ENCODE results near the gene SAFB2. TPM values are rescaled to one million over a fixed set of nuclear protein-coding genes. Genes with fewer than 3 reads are reported as not detected.

The SAFB2 gene
- total RNA-seq, 2 experiments from 2014 or later: 65.0 to 78.6 TPM

DNA sequence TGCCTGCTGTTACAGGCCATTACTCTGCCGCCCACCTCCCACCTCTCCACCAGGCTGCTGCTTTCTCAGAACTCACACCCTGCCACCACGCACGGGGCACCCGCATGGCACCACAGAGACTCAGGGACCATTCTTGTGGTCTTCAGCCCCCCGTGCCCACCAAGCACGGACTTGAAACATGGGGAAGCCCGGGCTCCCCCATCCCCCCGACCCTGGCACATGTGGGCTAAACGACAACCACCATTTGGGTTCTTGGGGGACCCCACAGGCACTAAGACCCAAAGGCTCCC lies 31.8 kb downstream of the SAFB2 start:
- ChIA-PET POLR2A (no interaction called here), CTCF (interaction anchor here (0.6 kb wide), 1 partner anchor 236 kb away, joined by 5 read pairs; no protein-coding TSS in a partner anchor)
- H3K27me3 Mint-ChIP-seq: no peaks in the 10 kb centered on the region
- no peak for ATAC-seq
- no peak overlapping the region for H3K27ac Mint-ChIP-seq
- intact Hi-C loops (cut with DNase I, micrococcal nuclease): no loop called here
- H3K4me1 Mint-ChIP-seq: peaks cover 11% of the 10 kb centered on the region
- H3K36me3 Mint-ChIP-seq (ENCODE audit: low read depth): peaks cover 68% of the 10 kb centered on the region
- no peak overlapping the region for H3K4me3 Mint-ChIP-seq
- no peak for DNase-seq
- no peaks in the 10 kb centered on the region for H3K9me3 Mint-ChIP-seq (ENCODE audit: low read depth)

DNA sequence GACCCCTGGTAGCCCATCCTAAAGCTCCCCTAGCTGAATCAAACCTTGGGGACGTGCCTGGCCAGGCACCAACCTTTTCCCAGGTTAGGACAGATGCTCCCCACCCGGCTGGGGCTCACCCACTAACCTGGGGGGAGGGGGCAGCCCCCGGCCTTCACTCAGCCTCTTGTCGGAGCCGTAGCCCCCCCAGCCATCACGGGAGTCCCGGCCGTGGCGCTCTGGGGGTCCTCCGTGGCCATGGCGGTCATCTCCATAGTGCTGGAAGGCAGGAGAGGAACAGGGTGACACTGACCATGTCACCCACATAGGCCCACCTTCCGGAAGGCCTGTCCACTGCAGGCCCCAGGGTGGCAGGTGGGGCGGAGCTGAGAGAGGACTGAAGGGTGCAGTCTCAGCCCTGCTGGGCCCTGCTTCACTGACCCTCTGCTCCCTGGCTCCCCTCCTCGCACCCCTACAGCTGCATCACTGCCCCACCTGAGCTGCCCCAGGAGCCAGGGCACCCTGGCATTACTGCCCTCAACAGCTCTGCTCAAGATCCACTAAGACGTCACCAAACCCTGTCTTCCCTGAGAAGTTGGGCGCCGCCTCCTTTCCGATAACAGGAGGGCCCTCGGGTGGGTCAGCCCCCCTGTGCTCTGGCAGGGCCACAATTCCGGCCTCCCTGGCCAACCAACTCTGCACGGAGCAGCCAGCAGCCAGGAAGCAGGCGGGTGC lies 32.3 kb downstream of the SAFB2 start:
- no peak for ATAC-seq
- H3K27me3 Mint-ChIP-seq: no peaks in the 10 kb centered on the region
- H3K4me1 Mint-ChIP-seq: peaks cover 16% of the 10 kb centered on the region
- H3K36me3 Mint-ChIP-seq (ENCODE audit: low read depth): peaks cover 67% of the 10 kb centered on the region
- no peak overlapping the region for H3K4me3 Mint-ChIP-seq
- H3K9me3 Mint-ChIP-seq (ENCODE audit: low read depth): no peaks in the 10 kb centered on the region
- DNase-seq: no peak
- ChIA-PET POLR2A (no interaction called here), CTCF (no interaction called here)
- intact Hi-C loops (cut with DNase I, micrococcal nuclease): no loop called here
- no peak overlapping the region for H3K27ac Mint-ChIP-seq

DNA sequence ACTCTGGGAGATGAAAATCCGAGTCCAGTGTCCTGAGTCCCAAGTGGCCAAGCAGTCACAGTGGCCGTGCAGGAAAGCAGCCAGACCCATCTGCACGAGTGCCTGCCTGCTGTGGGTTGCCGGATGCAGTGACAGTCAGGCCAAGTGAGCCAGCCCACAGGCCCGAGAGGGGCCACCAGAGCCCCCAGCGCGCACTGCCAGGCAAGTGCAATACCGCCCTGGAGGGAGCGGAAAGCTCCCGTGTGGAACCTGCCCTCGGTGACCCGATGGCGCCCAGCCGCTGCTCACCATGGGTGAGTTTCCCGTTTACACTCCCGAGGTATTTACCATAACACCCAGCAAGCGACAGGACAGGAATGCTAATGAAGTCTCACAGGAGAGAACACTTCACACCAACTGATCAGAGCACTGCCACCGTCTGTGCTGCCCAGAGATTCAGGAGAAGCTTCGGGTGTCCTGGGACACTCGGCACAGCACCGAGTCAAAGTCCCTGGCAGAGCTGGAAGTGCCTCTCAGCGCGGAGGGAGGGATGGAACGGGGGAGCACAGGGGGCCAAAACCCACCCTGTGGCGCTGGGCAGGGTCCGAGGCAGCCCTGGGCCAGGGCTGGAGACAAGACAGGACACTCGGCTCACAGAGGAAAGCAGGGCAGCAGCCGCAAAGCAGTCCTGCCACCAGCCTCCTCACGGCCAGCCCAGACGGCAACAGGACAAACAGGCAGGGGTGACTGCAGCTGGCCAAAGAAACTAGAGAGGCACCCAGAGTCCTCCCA lies 33.5 kb downstream of the SAFB2 start:
- H3K27ac Mint-ChIP-seq: no peak overlapping the region
- no peaks in the 10 kb centered on the region for H3K9me3 Mint-ChIP-seq (ENCODE audit: low read depth)
- ATAC-seq: no peak
- intact Hi-C loops (cut with DNase I, micrococcal nuclease): no loop called here
- no peak for DNase-seq
- peaks cover 62% of the 10 kb centered on the region for H3K36me3 Mint-ChIP-seq (ENCODE audit: low read depth)
- ChIA-PET POLR2A (no interaction called here), CTCF (interaction anchor here (0.6 to 1.1 kb wide), 2 partner anchors 27 to 42 kb away, joined by 3 read pairs; no protein-coding TSS in a partner anchor)
- H3K4me1 Mint-ChIP-seq: peaks cover 16% of the 10 kb centered on the region
- no peaks in the 10 kb centered on the region for H3K27me3 Mint-ChIP-seq
- no peak overlapping the region for H3K4me3 Mint-ChIP-seq

DNA sequence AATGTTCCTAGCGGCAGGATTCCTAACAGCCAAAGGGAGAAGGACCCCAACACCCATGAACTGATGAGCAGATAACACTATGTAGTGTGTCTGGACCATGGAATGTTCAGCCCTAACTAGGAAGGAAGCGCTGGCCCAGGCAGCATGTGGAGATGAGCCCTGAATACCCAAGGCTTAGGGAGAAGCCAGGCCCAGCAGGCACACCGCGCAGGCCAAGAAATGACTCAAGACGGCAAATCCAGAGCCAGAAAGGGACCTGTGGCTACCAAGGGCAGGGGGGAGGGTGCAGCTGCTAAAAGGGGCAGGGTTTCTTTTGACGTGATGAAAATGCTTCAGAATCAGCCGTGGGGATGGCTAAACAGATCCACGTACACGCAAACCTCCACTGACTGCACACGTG lies 34.1 kb downstream of the SAFB2 start:
- ChIA-PET POLR2A (no interaction called here), CTCF (interaction anchor here (1.1 kb wide), 1 partner anchor 41 kb away, joined by 3 read pairs; no protein-coding TSS in a partner anchor)
- Mint-ChIP-seq H3K4me3 (no peak overlapping the region), H3K9me3 (ENCODE audit: low read depth) (no peaks in the 10 kb centered on the region), H3K27ac (no peak overlapping the region), H3K36me3 (ENCODE audit: low read depth) (peaks cover 59% of the 10 kb centered on the region), H3K27me3 (no peaks in the 10 kb centered on the region), H3K4me1 (peaks cover 16% of the 10 kb centered on the region)
- DNase-seq (no peak), ATAC-seq (no peak)
- intact Hi-C loops (cut with DNase I, micrococcal nuclease): no loop called here

DNA sequence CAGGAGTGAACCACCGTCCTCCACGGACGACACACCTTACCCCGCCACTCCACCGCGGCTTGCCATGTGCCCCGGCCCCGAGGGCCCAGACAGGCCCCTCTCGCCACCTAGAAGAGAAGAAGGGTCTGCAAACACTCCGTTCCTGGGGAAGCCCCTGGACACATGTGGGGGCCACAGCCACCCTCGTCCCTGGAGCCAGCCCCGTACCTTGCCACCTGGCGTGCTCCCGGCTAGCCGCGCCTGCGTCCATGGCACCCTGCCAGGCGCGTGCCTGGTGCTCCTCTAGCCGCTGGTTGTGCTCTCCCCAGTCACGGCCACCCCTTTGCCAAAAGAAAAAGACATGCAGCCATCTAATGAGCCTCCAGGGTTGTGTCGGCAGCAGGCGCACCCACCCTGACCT lies 34.9 kb downstream of the SAFB2 start:
- peaks cover 16% of the 10 kb centered on the region for H3K4me1 Mint-ChIP-seq
- no peak for ATAC-seq
- no peak overlapping the region for H3K27ac Mint-ChIP-seq
- no peaks in the 10 kb centered on the region for H3K27me3 Mint-ChIP-seq
- DNase-seq: no peak
- peaks cover 51% of the 10 kb centered on the region for H3K36me3 Mint-ChIP-seq (ENCODE audit: low read depth)
- intact Hi-C loops (cut with DNase I, micrococcal nuclease): no loop called here
- H3K9me3 Mint-ChIP-seq (ENCODE audit: low read depth): no peaks in the 10 kb centered on the region
- CTCF ChIA-PET: no interaction called here
- H3K4me3 Mint-ChIP-seq: no peak overlapping the region
- POLR2A ChIA-PET: no interaction called here

DNA sequence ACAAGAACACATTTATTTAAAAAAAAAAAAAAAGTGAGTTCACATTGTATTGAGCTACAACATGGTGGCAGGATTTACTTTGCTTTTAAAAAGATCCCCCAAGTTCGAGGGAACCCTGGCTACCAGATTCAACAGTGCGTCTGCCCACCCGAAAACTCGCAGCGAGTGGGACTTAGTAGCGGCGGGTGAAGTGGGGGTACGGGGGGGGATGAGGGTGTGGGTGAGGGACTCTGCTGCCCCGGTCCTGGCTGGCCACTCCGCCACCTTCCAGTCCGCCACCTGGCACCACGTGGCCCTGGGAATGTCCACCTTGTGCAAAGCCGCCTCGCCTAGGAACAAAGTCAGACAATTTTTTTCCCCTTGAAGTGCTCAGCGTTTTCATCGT lies 35.5 kb downstream of the SAFB2 start:
- Mint-ChIP-seq H3K27me3 (no peaks in the 10 kb centered on the region), H3K27ac (no peak overlapping the region), H3K36me3 (ENCODE audit: low read depth) (peaks cover 45% of the 10 kb centered on the region), H3K4me3 (no peak overlapping the region), H3K9me3 (ENCODE audit: low read depth) (no peaks in the 10 kb centered on the region), H3K4me1 (peaks cover 16% of the 10 kb centered on the region)
- CTCF ChIA-PET: interaction anchor here (0.7 kb wide), 1 partner anchor 27 kb away, joined by 4 read pairs; no protein-coding TSS in a partner anchor
- POLR2A ChIA-PET: interaction anchor here (0.7 kb wide), 1 partner anchor 316 kb away, joined by 4 read pairs; the partner anchor contains the start of gene NDUFA11
- DNase-seq: no peak
- no peak for ATAC-seq
- intact Hi-C loops (cut with DNase I, micrococcal nuclease): no loop called here

DNA sequence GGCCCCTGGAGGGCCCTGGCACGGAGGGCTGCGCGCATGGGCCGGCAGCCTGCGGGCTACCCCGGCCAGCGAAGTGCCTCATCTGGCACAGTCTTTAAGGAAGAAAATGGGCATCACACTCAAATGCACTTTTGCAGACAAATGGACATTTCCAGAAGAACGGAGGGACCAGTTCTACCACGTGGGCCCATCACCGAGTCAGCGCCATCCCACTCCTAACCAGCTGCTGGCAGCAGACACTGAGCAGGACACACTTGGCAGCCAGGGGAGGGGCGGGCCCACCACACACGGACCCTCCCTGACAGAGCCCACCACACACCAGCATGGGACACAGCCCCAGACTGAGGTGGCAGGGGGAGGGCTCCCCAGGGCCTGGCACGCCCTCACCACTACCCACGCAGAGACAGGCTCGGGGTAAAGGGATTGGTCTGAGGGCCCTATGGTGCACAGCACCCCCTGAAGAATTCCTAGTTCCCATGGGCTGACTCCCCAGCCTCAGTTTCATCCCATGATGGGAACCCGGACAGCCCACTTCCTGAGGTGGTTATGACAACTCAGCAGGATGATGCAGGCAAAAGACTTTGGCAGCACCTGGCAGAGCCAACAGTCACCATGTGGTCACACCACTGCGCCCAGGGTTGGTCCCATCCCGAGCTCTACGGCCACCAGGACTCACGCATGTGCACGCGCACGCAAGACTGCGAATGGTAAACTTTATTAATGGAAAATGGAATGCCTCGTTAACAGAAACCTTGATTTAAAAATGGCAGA lies 36.1 kb downstream of the SAFB2 start:
- POLR2A ChIA-PET: interaction anchor here (0.7 kb wide), 1 partner anchor 317 kb away, joined by 4 read pairs; the partner anchor contains the start of gene NDUFA11
- Mint-ChIP-seq H3K9me3 (ENCODE audit: low read depth) (no peaks in the 10 kb centered on the region), H3K4me1 (peaks cover 16% of the 10 kb centered on the region), H3K4me3 (peak overlapping the region; percentile 17), H3K36me3 (ENCODE audit: low read depth) (peaks cover 40% of the 10 kb centered on the region), H3K27me3 (no peaks in the 10 kb centered on the region), H3K27ac (no peak overlapping the region)
- DNase-seq (peak; percentile 12), ATAC-seq (peak; percentile 33)
- CTCF ChIA-PET: interaction anchor here (0.6 to 0.7 kb wide), 2 partner anchors 26 to 157 kb away, joined by 3 to 4 read pairs; no protein-coding TSS in a partner anchor
- intact Hi-C loops (cut with DNase I, micrococcal nuclease): no loop called here

DNA sequence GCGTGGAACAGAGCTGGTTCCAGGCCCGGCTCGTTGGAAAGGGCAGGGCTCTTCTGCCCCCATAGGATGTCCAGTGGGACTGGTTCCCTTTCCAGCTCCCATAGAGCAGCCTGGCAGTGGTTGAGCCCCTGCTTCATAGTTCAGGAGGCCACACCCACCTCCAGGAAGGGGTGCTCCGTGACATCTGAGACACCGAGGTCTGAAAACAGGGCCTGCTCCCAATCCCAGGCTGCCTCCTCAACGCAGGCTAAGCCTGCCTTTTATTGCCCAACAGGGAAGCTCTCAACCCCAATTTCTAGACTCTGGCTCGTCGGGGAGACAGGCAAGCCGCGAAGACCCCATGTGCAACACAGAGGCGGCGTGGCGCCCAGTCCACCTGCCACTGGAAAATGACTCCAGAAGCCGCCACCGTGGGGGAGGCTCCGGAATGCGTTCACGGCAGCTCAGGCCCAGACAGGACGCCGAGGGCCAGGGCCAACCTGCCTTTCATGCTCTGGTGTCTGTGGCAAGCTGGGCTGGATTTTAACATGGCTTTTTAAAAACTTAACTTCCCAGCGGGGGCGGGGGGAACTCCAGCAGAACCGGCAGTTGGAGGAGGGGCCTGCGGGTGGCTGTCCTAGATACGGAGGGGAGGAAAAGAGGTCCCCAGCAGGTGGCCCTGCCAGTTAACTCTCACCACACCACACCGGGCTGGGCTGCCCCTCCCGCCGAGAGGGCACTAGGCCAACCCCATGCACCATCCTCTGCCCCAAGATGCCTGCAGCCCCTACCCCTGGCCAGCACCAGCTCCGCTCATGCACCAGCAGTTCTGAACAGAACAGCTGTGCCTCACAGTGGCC lies 36.9 kb downstream of the SAFB2 start:
- H3K4me1 Mint-ChIP-seq: peaks cover 16% of the 10 kb centered on the region
- H3K36me3 Mint-ChIP-seq (ENCODE audit: low read depth): peaks cover 35% of the 10 kb centered on the region
- ChIA-PET POLR2A (no interaction called here), CTCF (interaction anchor here (0.6 to 0.7 kb wide), 3 partner anchors 84 to 585 kb away, joined by 3 to 4 read pairs (median 3); no protein-coding TSS in a partner anchor)
- H3K27ac Mint-ChIP-seq: peak overlapping the region; percentile 82
- no peaks in the 10 kb centered on the region for H3K27me3 Mint-ChIP-seq
- peak overlapping the region; percentile 17 for H3K4me3 Mint-ChIP-seq
- no peaks in the 10 kb centered on the region for H3K9me3 Mint-ChIP-seq (ENCODE audit: low read depth)
- peak; percentile 73 for ATAC-seq
- intact Hi-C loops (cut with DNase I, micrococcal nuclease): no loop called here
- peak; percentile 78 for DNase-seq

DNA sequence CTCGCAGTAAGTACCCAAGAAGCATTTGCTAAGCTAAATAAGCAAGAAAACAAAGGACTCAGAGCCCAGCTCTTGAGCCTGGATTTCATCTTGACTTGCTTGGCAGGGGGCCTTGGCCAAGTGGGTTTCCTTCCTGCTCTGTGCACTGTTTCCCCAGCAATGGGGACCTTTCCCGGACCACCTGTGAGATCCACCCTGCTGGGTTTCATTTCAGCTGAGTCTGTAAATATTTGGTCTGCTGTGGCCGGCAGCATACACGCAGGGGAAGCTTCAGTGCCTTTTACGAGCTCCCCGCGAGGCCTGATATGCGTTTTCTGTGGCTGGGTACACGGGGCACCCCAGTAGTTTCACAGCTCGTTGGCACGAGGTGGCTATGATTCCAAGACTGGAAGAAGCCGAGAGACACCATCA lies 42.4 kb downstream of the SAFB2 start:
- DNase-seq (no peak), ATAC-seq (no peak)
- CTCF ChIA-PET: interaction anchor here (0.7 kb wide), 1 partner anchor 447 kb away, joined by 3 read pairs; no protein-coding TSS in a partner anchor
- POLR2A ChIA-PET: no interaction called here
- no peaks in the 10 kb centered on the region for H3K9me3 Mint-ChIP-seq (ENCODE audit: low read depth)
- H3K27me3 Mint-ChIP-seq: no peaks in the 10 kb centered on the region
- no peak overlapping the region for H3K27ac Mint-ChIP-seq
- H3K4me1 Mint-ChIP-seq: peaks cover 8% of the 10 kb centered on the region
- H3K36me3 Mint-ChIP-seq (ENCODE audit: low read depth): peaks cover 2% of the 10 kb centered on the region
- intact Hi-C loops (cut with DNase I, micrococcal nuclease): no loop called here
- no peak overlapping the region for H3K4me3 Mint-ChIP-seq

DNA sequence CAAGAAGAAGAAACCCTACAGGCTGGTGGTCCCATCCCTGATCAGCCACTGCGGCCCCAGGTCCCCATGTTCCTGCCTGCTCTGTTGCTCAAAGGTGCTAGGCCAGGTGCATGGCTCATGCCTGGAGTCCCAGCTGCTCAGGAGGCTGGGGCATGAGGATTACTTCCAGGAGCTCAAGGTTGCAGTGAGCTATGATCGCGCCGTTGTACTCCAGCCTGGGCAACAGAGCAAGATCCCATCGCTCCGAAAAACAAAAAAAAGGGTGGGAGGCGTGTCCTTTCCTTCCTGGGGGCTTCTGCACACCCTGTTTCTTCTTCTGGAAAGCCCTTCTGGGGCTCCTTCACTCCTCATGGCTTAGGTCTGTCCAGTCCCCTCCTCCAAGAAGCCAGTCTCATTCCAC lies 42.9 kb downstream of the SAFB2 start:
- POLR2A ChIA-PET: no interaction called here
- peaks cover 2% of the 10 kb centered on the region for H3K36me3 Mint-ChIP-seq (ENCODE audit: low read depth)
- no peak for ATAC-seq
- no peaks in the 10 kb centered on the region for H3K27me3 Mint-ChIP-seq
- no peak overlapping the region for H3K4me3 Mint-ChIP-seq
- H3K4me1 Mint-ChIP-seq: peaks cover 8% of the 10 kb centered on the region
- intact Hi-C loops (cut with DNase I, micrococcal nuclease): loop anchor here in 1 of 2 experiments (2.0 to 10.0 kb wide), 3 partner anchors 31 to 531 kb away; no protein-coding TSS in a partner anchor
- no peak overlapping the region for H3K27ac Mint-ChIP-seq
- no peak for DNase-seq
- CTCF ChIA-PET: interaction anchor here (0.7 kb wide), 1 partner anchor 56 kb away, joined by 3 read pairs; no protein-coding TSS in a partner anchor
- H3K9me3 Mint-ChIP-seq (ENCODE audit: low read depth): no peaks in the 10 kb centered on the region
